ENCODE results near the gene ASIP.
"Not testable (repeated sequence)": the region's sequence is repeated elsewhere in the genome, so short reads cannot be mapped to it uniquely, and the experiment has no call there.

Gene ASIP, protein sequence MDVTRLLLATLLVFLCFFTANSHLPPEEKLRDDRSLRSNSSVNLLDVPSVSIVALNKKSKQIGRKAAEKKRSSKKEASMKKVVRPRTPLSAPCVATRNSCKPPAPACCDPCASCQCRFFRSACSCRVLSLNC

GRCh38 chr20:34240693-34241615 lies at the start of gene ASIP:
ASIP (plus strand) TSS chr20:34241423; CDS start chr20:34260375, 18,952 bp downstream.
- ATAC-seq (replicated peaks; ENCODE audit: extremely low read depth, poor library complexity, severe bottlenecking) (no peak), DNase-seq (ENCODE audit: low spot score in 2 of 2) (no peak)
- H3K4me3 Mint-ChIP-seq, result no peak within 1 kb of the TSS
- H3K36me3 Mint-ChIP-seq (ENCODE audit: insufficient read depth), result no peaks in the 10 kb centered on the region
- H3K9me3 Mint-ChIP-seq, result peaks cover 11% of the 10 kb centered on the region
- no peak within 1 kb of the TSS for H3K27ac Mint-ChIP-seq (ENCODE audit: low read depth)
- peaks cover 58% of the 10 kb centered on the region for H3K27me3 Mint-ChIP-seq
- H3K4me1 Mint-ChIP-seq, result no peaks in the 10 kb centered on the region

DNA sequence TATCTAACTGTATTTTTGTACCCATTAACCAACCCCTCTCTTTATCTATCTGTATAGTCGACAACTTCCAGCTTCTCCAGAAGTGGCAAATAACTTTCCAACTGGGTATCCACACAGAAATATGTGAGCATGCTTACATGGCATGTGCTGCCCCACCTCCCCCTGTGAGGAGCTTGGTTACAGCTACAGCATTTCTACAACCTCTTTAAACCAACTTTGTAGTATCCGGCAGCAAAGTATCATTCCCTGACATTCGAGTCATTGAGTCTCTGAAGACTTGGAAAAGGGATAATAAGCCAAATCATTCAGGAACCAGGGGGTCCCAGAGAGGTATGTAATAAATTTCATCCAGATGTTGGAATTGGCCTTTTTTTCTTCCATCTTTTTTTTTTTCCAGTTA lies 48.2 kb upstream of the ASIP start:
- Mint-ChIP-seq H3K9me3 (no peaks in the 10 kb centered on the region), H3K4me3 (no peak overlapping the region)

DNA sequence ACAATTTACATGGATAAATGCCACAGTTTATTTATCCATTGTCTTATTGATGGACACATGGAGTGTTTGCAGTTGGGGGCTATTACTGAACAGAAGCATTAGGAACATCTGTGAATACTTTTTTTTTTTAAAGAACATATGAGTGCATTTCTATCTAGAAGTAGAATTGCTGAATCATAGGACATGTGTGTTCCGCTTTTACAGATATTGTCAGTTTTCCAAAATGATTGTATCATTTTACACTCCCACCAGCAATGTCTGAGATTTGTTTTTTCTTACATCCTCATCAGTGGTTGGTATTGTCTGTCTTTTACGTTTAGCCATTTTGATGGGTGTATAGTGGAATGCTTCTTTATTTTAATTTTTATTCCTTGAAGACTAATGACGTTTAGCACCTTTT lies 42.0 kb upstream of the ASIP start:
- Mint-ChIP-seq H3K4me3 (no peak overlapping the region), H3K4me1 (no peaks in the 10 kb centered on the region), H3K27ac (ENCODE audit: low read depth) (no peak overlapping the region), H3K27me3 (peaks cover 54% of the 10 kb centered on the region), H3K9me3 (no peaks in the 10 kb centered on the region), H3K36me3 (ENCODE audit: insufficient read depth) (no peaks in the 10 kb centered on the region)
- ATAC-seq (replicated peaks; ENCODE audit: extremely low read depth, poor library complexity, severe bottlenecking) (no peak), DNase-seq (ENCODE audit: low spot score in 2 of 2) (no peak)

More for the DNA sequence above, 48.2 kb upstream of the ASIP start:
- ATAC-seq (replicated peaks; ENCODE audit: extremely low read depth, poor library complexity, severe bottlenecking), result no peak
- Mint-ChIP-seq H3K27ac (ENCODE audit: low read depth) (no peak overlapping the region), H3K36me3 (ENCODE audit: insufficient read depth) (no peaks in the 10 kb centered on the region), H3K4me1 (no peaks in the 10 kb centered on the region), H3K27me3 (peaks cover 86% of the 10 kb centered on the region)
- DNase-seq (ENCODE audit: low spot score in 2 of 2), result no peak

DNA sequence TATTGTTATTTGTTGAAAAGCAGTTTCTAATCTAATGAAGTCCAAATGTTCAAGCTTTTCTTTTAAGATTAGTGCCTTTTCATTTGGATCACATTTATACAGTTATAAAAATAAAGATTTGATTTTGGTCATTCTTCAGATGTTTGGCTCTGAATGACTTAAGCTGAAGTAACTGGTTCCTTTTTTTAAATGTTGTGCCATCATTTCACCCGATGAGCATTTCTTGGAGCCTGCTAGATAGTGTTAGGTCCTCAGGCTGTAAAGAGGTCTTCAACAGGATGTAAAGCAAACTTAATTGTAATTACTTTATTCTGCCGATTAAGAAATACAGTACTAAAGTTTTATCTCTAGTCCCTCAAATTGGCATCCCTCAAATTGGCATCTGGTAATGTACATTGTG lies 41.2 kb upstream of the ASIP start:
- Mint-ChIP-seq H3K36me3 (ENCODE audit: insufficient read depth) (no peaks in the 10 kb centered on the region), H3K4me3 (no peak overlapping the region), H3K27ac (ENCODE audit: low read depth) (no peak overlapping the region), H3K4me1 (no peaks in the 10 kb centered on the region), H3K9me3 (no peaks in the 10 kb centered on the region), H3K27me3 (peaks cover 45% of the 10 kb centered on the region)
- ATAC-seq (replicated peaks; ENCODE audit: extremely low read depth, poor library complexity, severe bottlenecking) (no peak), DNase-seq (ENCODE audit: low spot score in 2 of 2) (no peak)

GRCh38 chr20:34201531-34201930 lies 39.7 kb upstream of the ASIP start:
- H3K27me3 Mint-ChIP-seq, result peaks cover 44% of the 10 kb centered on the region
- H3K4me1 Mint-ChIP-seq, result no peaks in the 10 kb centered on the region
- H3K4me3 Mint-ChIP-seq, result no peak overlapping the region
- no peak overlapping the region for H3K27ac Mint-ChIP-seq (ENCODE audit: low read depth)
- H3K36me3 Mint-ChIP-seq (ENCODE audit: insufficient read depth), result no peaks in the 10 kb centered on the region
- ATAC-seq (replicated peaks; ENCODE audit: extremely low read depth, poor library complexity, severe bottlenecking) (no peak), DNase-seq (ENCODE audit: low spot score in 2 of 2) (no peak)
- H3K9me3 Mint-ChIP-seq, result no peaks in the 10 kb centered on the region

DNA sequence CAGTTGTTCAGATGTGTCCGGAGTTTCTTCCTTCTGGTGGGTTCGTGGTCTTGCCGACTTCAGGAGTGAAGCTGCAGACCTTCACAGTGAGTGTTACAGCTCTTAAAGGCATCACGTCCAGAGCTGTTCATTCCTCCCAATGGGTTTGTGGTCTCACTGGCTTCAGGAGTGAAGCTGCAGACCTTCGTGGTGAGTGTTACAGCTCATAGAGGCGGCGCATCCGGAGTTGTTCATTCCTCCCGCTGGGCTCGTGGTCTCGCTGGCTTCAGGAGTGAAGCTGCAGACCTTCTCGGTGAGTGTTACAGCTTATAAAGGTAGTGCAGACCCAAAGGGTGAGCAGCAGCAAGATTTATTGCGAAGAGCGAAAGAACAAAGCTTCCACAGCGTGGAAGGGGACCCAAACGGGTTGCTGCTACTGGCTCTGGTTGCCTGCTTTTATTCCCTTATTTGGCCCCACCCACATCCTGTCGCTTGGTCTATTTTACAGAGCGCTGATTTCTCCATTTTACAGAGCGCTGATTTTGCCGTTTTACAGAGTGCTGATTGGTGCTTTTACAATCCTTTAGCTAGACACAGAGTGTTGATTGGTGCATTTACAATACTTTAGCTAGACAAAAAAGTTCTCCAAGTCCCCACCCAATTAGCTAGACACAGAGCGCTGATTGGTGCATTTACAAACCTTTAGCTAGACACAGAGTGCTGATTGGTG lies 35.9 kb upstream of the ASIP start:
- not testable (repeated sequence) for H3K27ac Mint-ChIP-seq (ENCODE audit: low read depth); ATAC-seq (replicated peaks; ENCODE audit: extremely low read depth, poor library complexity, severe bottlenecking); DNase-seq (ENCODE audit: low spot score in 2 of 2); H3K9me3 Mint-ChIP-seq; H3K4me3 Mint-ChIP-seq; H3K4me1 Mint-ChIP-seq; H3K36me3 Mint-ChIP-seq (ENCODE audit: insufficient read depth)
- H3K27me3 Mint-ChIP-seq, result peaks cover 33% of the 10 kb centered on the region

DNA sequence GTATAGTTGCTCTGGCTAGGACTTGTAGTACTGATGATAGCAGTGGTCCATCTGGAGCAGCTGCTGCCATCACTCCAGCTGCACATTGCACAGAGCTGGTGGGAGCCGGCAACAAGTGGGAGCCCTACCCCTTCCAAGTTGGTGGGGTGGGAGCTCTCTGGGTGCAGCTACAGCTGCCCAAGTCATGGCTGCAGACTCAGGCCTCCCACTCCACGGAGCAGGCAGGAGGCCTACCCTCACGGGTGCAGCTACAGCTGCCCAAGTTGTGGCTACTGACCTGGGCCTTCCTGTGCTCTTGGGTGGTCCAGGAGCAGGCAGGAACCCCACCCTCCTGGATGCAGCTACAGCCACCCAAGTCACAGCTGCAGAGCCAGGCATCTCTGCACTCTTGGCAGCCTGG lies 32.1 kb upstream of the ASIP start:
- H3K27me3 Mint-ChIP-seq, result peaks cover 33% of the 10 kb centered on the region

GRCh38 chr20:34210271-34210670 lies 31.0 kb upstream of the ASIP start:
- no peaks in the 10 kb centered on the region for H3K9me3 Mint-ChIP-seq
- no peaks in the 10 kb centered on the region for H3K36me3 Mint-ChIP-seq (ENCODE audit: insufficient read depth)
- no peak for DNase-seq (ENCODE audit: low spot score in 2 of 2)
- no peak for ATAC-seq (replicated peaks; ENCODE audit: extremely low read depth, poor library complexity, severe bottlenecking)
- no peaks in the 10 kb centered on the region for H3K4me1 Mint-ChIP-seq
- H3K27me3 Mint-ChIP-seq, result peaks cover 32% of the 10 kb centered on the region
- H3K27ac Mint-ChIP-seq (ENCODE audit: low read depth), result no peak overlapping the region
- no peak overlapping the region for H3K4me3 Mint-ChIP-seq

More for the DNA sequence above, 32.1 kb upstream of the ASIP start:
- H3K36me3 Mint-ChIP-seq (ENCODE audit: insufficient read depth), result no peaks in the 10 kb centered on the region
- no peak overlapping the region for H3K27ac Mint-ChIP-seq (ENCODE audit: low read depth)
- H3K4me1 Mint-ChIP-seq, result no peaks in the 10 kb centered on the region
- H3K9me3 Mint-ChIP-seq, result no peaks in the 10 kb centered on the region
- no peak overlapping the region for H3K4me3 Mint-ChIP-seq
- ATAC-seq (replicated peaks; ENCODE audit: extremely low read depth, poor library complexity, severe bottlenecking) (no peak), DNase-seq (ENCODE audit: low spot score in 2 of 2) (no peak)

DNA sequence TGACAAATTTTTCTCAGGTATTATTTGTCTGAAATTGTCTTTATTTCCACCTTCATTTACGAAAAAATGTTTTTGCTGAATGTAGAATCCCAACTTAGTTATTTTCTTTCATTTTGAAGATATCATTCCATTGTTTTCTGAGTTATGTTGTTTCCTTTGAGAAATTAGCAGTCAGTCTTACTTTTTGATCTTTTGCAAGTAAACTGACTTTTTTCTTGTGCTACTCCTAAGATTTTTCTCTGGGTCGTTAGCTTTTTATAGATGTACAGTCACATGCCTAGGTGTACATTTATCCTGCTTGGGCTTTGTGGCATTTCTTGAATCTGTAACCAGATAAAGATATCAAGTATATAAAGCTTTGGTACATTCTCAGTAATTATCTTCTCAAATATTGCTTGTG lies 29.6 kb upstream of the ASIP start:
- H3K4me3 Mint-ChIP-seq, result no peak overlapping the region
- no peaks in the 10 kb centered on the region for H3K9me3 Mint-ChIP-seq
- ATAC-seq (replicated peaks; ENCODE audit: extremely low read depth, poor library complexity, severe bottlenecking), result no peak
- no peaks in the 10 kb centered on the region for H3K4me1 Mint-ChIP-seq
- H3K27ac Mint-ChIP-seq (ENCODE audit: low read depth), result no peak overlapping the region
- DNase-seq (ENCODE audit: low spot score in 2 of 2), result no peak
- no peaks in the 10 kb centered on the region for H3K36me3 Mint-ChIP-seq (ENCODE audit: insufficient read depth)
- peaks cover 19% of the 10 kb centered on the region for H3K27me3 Mint-ChIP-seq

GRCh38 chr20:34213213-34213612 lies 28.0 kb upstream of the ASIP start:
- Mint-ChIP-seq H3K4me3 (no peak overlapping the region), H3K4me1 (no peaks in the 10 kb centered on the region), H3K36me3 (ENCODE audit: insufficient read depth) (no peaks in the 10 kb centered on the region), H3K27me3 (peaks cover 11% of the 10 kb centered on the region), H3K9me3 (no peaks in the 10 kb centered on the region), H3K27ac (ENCODE audit: low read depth) (no peak overlapping the region)
- no peak for DNase-seq (ENCODE audit: low spot score in 2 of 2)
- no peak for ATAC-seq (replicated peaks; ENCODE audit: extremely low read depth, poor library complexity, severe bottlenecking)

- H3K27ac Mint-ChIP-seq (ENCODE audit: low read depth), result no peak overlapping the region
Measured at GRCh38 chr20:34215711-34216381, 25.4 kb upstream of the ASIP start.

DNA sequence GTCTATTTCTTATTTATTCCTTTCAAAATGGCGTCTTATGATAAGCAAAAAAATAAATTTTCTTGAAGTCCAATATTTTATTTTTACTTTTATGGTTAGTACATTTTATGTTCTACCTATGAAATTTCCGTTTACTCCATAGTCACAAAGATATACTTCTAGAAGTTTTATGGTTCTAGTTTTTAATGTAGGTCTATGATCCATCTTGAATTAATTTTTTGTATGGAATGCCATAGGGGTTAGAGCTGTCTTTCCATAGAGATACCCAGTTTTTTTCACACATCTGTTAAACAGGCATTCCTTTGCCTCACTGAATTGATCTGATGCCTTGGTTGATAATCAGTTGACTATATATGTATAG lies 24.9 kb upstream of the ASIP start:
- Mint-ChIP-seq H3K9me3 (no peaks in the 10 kb centered on the region), H3K27ac (ENCODE audit: low read depth) (no peak overlapping the region), H3K4me1 (no peaks in the 10 kb centered on the region), H3K4me3 (no peak overlapping the region), H3K27me3 (peaks cover 40% of the 10 kb centered on the region), H3K36me3 (ENCODE audit: insufficient read depth) (no peaks in the 10 kb centered on the region)
- ATAC-seq (replicated peaks; ENCODE audit: extremely low read depth, poor library complexity, severe bottlenecking) (no peak), DNase-seq (ENCODE audit: low spot score in 2 of 2) (no peak)

More at GRCh38 chr20:34215711-34216381, 25.4 kb upstream of the ASIP start:
- H3K9me3 Mint-ChIP-seq, result no peaks in the 10 kb centered on the region
- H3K4me1 Mint-ChIP-seq, result no peaks in the 10 kb centered on the region
- peak overlapping the region; percentile 62 for H3K4me3 Mint-ChIP-seq
- ATAC-seq (replicated peaks; ENCODE audit: extremely low read depth, poor library complexity, severe bottlenecking) (peak; percentile 49), DNase-seq (ENCODE audit: low spot score in 2 of 2) (no peak)
- peaks cover 34% of the 10 kb centered on the region for H3K27me3 Mint-ChIP-seq
- no peaks in the 10 kb centered on the region for H3K36me3 Mint-ChIP-seq (ENCODE audit: insufficient read depth)
